ENCODE measurements around the gene UMAD1.

DNA sequence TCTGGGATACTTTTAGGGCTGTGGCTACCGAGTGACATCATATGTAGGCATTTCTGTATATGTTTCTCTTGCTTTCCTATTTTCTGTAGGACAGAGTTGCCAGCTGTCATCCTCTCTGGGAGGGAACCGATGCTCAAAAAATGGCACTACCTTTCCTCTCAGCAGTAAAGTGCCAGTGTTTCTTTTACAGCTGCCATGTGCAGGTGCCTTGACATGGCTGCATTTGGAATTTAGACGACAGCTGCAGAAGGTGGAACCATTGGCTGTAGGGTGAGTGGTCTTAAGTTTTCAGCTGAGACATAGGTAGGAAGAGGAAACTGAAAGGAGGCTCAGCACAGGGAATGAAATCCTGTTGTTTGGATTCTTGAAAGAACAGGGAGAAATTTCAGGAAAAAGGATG, 98.1 kb downstream of the UMAD1 start:
- TF ChIP-seq, protein P1, sequence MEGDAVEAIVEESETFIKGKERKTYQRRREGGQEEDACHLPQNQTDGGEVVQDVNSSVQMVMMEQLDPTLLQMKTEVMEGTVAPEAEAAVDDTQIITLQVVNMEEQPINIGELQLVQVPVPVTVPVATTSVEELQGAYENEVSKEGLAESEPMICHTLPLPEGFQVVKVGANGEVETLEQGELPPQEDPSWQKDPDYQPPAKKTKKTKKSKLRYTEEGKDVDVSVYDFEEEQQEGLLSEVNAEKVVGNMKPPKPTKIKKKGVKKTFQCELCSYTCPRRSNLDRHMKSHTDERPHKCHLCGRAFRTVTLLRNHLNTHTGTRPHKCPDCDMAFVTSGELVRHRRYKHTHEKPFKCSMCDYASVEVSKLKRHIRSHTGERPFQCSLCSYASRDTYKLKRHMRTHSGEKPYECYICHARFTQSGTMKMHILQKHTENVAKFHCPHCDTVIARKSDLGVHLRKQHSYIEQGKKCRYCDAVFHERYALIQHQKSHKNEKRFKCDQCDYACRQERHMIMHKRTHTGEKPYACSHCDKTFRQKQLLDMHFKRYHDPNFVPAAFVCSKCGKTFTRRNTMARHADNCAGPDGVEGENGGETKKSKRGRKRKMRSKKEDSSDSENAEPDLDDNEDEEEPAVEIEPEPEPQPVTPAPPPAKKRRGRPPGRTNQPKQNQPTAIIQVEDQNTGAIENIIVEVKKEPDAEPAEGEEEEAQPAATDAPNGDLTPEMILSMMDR (IDR thresholded peaks at IDR 0.05): no peak
- no peak for TF ChIP-seq POLR2A (IDR thresholded peaks at IDR 0.05)
